ENCODE results near the gene NECTIN2.

- TF ChIP-seq CTCF (conservative IDR thresholded peaks at IDR 0.05; ENCODE audit: low read depth, low read length) (no peak), EZH2 (IDR thresholded peaks at IDR 0.05; ENCODE audit: borderline replicate concordance, low read depth, low read length, poor library complexity, severe bottlenecking) (no peak)
Measured at GRCh38 chr19:44876930-44877535, 30.9 kb downstream of the NECTIN2 start.

Data from A673 (cell line).